GM21447 (cell line): Measurements from ENCODE around the gene MXI1.
"Not testable (repeated sequence)": the region's sequence is repeated elsewhere in the genome, so short reads cannot be mapped to it uniquely, and the experiment has no call there.

Experiments used
- ATAC-seq: cut with Tn5 transposase; IDR thresholded peaks from one replicate; pipeline ENCODE4 v1.9.1; 2021; ENCODE audit not compliant: unreplicated experiment

The MXI1 gene

GRCh38 chr10:110181451-110181850 lies 26.0 kb upstream of the MXI1 start:
- ATAC-seq, result no peak

- ATAC-seq, result no peak
Measured at GRCh38 chr10:110181911-110182310, 25.5 kb upstream of the MXI1 start.

- no peak for ATAC-seq
Measured at GRCh38 chr10:110184398-110184797, 23.0 kb upstream of the MXI1 start.

DNA sequence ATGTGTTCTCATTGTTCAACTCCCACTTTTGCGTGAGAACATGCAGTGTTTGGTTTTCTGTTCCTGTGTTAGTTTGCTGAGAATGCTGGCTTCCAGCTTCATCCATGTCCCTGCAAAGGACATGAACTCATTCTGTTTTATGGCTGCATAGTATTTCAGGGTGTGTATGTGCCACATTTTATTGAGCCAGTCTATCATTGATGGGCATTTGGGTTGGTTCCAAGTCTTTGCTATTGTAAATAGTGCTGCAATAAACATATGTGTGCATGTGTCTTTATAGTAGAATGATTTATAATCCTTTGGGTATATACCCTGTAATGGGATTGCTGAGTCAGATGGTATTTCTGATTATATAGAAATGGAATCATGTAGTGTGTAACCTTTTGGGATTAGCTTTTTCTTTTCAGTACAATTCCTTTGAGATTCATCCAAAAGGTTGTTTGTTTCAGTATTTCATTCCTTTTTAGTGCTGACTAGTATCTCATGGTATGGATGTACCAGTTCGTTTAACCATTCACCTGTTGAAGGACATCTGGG lies 21.7 kb upstream of the MXI1 start:
- not testable (repeated sequence) for ATAC-seq

GRCh38 chr10:110190170-110190569 lies 17.2 kb upstream of the MXI1 start:
- no peak for ATAC-seq

DNA sequence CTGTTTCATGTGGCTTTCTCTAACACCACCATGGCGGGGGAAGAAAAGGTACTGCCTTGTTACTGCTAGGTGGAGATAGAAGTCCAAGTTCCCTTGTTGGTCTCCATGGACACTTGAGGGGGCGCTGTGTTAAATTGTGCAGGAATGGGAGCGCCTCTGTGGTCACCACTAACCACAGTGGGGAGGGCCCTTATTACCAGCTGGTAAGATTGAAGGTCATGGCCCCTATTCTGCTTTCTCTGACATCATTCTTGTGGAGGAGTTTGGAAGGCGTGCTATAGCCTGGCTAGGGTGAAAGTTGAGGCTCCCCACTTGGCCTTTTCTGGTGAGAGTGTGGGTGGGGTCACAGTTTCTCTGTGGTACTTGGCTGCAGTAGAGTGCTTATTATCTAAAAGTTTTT lies 14.9 kb upstream of the MXI1 start:
- peak; percentile 56 for ATAC-seq

DNA sequence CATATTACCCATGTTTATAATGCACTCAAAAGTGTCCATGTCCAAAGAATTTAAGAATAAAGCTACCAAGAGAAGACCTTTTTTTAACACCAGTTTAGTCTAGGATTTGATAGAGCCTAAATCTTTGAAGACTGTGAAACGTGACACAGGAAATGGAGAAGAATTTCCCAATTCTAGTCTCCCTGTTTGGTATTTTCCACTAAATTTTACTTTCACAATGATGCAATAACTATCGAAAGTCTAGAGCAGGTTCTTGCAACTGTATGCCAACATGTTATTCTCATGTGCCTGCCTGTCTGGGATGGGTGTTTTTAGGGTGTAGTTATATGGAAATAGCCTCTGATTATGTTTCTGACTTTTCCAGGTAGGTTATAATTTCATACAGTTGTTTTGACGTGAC lies 6.9 kb upstream of the MXI1 start:
- ATAC-seq, result no peak

- not testable (repeated sequence) for ATAC-seq
Measured at GRCh38 chr10:110201046-110201445, 6.4 kb upstream of the MXI1 start.

DNA sequence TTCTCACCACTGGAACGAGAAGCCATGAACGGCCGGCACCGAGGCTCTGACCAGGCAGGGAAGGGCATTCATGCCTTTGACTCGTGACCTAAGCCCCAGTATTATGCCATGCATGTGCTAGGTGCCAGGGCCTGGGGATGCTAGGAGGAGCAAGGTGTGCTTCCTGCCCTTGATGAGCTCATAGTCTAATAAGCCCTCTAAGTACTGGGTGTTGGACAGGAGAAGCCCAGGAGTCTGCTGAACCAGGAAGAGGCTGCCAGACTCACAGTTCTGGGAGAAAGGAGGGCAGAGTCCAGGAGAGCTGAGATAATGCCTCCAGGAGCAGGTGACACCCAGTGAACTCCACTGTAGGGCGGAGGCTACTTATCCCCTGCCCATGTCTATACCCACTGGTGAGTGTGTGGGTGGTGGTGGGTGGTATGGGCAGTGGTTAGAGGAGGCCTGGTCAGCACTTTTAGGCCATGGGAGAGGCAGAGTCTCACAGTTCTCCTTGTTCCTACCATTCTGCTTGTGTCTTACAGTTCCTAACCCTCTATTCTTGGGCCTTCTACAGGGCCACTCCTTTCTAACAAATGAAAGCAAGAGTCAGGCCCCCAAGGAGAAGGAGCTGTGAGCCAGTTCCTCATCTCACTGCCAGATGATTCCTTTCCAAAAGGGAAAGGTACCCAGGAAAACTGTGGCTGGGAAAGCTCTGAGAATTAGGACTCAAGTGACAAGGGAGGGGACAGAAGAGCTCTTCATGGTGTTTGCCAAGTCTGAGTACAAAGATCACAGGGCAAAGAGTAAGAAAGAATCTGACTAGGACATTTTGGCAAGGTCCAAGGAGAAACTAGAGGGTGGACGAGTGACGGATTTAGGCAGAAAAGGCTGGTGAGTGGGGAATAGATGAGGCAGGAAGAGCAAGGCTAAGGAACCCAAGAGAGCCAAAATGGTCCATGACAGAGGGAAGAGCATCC lies 3.6 kb upstream of the MXI1 start:
- ATAC-seq, result no peak

DNA sequence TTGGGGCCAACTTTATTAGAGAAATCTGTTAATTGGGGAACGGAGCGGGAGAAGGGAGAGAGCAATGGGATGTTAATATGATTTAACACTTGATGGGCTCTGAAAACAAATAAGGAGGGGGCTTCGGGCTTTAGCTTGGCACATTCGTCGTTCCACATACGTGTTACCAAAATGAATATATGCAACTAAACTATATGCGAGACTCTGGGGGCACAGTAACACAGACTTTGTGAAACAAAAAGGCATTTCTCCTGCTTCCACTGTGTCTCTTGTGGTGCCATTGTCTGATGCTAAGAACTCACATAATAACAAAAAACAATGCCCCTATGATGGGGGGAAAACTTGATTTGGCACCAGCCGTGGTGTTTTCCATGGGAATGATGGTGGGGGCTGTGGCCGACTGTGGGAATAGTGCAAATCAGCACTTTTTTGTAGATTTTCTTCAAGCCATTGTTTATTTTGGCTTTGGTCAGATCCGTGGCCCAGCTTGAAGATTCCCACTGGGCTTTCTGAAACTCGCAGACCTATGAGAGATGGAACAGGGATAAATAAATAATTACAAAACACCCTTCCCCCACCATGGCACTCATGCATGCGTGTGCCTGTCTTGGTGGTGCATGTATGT lies 2.2 kb upstream of the MXI1 start:
- no peak for ATAC-seq

GRCh38 chr10:110207805-110208613 lies 604 bp downstream of the MXI1 start:
- no peak for ATAC-seq

- no peak for ATAC-seq
Measured at GRCh38 chr10:110208614-110209453, 1.4 kb downstream of the MXI1 start.

- no peak for ATAC-seq
Measured at GRCh38 chr10:110209454-110209925, 2.1 kb downstream of the MXI1 start.

DNA sequence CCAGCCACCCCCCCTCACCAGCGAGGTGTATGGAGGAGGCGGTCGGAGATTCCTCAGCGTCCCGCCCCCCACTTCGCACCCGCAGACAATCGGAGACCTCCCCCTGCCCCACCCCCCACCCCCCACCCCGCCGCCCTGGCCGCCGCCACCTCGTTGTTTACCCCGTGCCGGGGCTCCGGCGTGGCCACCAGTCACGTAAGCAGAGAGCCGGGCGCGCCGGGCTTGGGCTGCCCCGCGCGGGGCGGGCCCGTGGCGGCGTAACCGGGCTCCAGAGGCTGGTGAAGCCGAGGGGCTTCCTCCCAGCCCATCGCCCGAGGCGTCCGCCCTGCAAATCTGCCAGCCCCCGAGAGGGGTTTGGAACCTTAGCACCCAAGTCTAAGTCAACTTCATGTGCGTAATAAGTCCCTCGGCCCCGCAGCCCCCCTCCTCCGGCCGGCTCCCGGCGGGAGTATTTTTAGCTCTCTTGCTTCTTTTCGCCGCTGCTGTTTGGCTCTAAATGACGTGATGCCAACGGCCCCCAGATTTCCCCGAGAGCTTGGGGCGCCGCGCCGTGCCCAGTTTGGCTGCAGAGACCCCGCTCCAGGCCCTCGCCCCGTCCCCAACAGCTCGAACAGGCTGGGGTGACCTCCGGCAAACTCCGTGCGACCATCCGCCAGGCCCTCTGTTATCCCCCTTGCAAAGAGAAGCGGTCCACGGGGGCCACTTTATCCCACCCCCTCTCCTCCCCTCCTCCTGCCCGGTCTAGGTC lies 2.7 kb downstream of the MXI1 start:
- ATAC-seq, result no peak

- peak; percentile 58 for ATAC-seq
Measured at GRCh38 chr10:110210674-110211464, 3.5 kb downstream of the MXI1 start.

DNA sequence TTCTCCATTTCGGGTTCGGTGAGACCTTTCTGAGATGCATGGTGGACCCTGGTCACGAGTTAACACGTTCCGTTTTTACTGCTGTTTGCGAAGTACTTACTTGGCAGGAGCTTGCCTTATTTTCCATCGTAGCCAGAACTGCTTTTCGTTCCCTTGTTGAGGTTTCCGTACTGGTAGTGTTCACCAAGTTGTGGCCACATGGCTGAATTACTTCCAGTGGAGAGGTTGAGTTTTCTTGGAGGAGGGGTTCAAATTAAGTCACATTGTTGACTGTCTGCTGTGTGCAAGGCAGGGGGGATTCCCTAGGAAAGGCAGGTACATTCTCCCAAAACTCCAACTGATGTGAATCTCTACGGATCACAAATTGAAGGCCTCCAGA lies 4.0 kb downstream of the MXI1 start:
- ATAC-seq, result no peak

DNA sequence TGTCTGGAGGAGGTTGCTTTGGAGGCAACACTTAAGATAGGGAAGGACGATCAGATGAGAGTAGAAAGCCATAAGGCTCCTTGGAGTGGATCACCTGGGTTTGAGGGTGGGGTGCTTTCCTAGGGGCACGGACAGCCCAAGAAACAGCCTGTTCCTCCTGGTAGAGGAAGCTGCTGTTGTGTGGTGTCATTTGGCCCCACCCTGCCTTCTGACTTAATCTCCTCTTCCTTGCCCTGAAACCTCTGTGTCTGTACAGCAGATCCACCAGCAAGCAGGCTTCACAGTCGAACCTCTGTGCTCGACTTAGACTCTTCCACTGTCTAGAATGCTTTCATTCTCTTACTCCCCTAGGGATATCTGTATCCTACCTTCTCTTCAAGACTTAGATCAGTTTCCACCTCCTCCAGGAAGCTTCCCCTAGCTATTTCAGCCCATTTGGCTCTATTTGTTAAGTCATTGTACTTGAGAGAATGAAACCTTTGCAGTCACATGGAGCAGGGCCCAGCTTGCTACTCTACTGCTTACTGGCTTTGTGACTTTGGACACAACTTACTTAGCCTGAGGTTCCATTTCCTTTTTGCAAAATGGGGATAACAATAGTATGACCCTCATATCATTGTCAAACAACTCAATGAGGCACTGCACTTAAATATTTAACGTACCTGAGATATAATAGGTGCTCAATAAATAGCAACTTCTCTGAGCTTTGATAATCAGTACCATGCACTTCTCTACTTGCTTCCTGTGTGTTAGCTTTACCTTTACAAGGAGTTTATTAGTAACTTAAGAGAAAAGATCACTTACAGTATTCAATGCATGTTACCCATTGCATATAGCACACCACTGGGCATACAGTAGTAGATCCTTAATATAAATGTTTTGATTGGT lies 5.0 kb downstream of the MXI1 start:
- ATAC-seq, result no peak

DNA sequence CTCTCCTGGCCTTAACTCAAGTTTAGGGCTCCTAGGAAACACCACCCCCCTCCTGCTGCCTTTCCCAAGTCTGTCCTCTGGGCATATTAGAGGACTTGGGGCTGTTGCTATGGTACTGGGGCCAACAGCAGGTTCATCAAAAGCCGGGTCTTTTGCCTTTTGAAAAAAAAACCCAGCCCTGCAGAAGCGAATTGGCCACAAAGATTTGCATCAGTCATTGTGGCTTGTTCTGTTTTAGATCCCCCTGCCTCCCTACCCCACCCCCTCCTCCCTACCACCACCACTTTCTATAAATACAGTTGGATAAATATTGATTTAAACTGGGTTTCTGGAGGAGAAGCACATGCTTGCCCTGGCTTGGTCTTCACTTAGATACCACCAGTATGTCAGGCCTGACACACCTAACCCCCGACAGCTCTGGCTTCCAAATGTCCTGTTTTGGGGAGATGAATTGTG lies 7.0 kb downstream of the MXI1 start:
- peak; percentile 17 for ATAC-seq
